Choroid plexus epithelial cell (primary cell): ENCODE data around the gene CDC14B.
A peak's percentile ranks its signal among the peaks of the same experiment; 100 is the strongest.

Experiments
- DNase-seq: peaks from one replicate; pipeline ENCODE4 v3.0.0-alpha.2; 2010; ENCODE audit warnings: low read depth
- H3K4me3 ChIP-seq: 2 replicates; pipeline ENCODE4 v1.5.1; 2011; ENCODE audit warnings: low read depth, mild to moderate bottlenecking, control low read depth, low read length, moderate library complexity
- CTCF ChIP-seq: conservative IDR thresholded peaks from 2 replicates; pipeline ENCODE4 v1.5.1; 2011; ENCODE audit warnings: low read depth, mild to moderate bottlenecking, control low read depth, inconsistent platforms, low read length, moderate library complexity

The CDC14B gene

DNA sequence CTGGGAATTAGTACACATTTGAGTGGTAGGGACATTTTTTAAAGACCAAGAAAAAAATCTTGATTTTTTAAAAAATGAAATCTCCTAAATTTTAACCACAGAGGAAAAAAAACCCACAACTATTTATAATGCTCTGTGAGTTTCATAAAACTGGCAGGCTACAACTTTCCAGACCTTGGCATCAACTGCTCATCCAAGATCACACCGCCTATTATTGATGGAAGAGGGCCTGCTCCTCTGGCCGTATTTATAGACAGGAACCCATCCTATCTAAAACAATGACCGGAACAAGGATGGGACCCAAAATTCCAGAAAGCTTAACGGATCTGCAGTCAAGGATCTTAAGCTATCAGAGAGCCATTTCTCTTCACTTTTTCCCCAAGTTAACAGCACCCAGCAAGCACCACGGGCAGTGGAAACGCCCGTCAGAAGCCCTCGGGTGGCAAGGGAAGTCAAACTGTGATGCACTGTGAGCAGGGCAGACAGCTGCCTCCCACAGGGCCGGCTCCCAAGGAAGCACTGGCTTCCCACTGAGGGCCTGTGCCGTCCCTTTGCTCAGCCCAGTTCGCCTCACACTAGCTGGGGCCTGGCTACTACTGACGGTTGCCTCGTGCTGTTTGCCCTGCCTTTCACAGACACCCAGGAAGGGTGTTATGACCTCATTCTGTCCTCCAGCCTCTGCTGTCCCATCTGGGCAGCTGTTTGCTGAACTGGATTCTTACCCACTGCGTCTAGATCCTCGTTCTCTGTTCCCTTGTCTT, 62.8 kb downstream of the CDC14B start:
- no peak overlapping the region for H3K4me3 ChIP-seq
- TF ChIP-seq CTCF = no peak
- peak; percentile 11 for DNase-seq

- TF ChIP-seq CTCF = no peak
- H3K4me3 ChIP-seq = no peak overlapping the region
- peak; percentile 13 for DNase-seq
Measured at GRCh38 chr9:96555567-96556386, 63.9 kb downstream of the CDC14B start.

DNA sequence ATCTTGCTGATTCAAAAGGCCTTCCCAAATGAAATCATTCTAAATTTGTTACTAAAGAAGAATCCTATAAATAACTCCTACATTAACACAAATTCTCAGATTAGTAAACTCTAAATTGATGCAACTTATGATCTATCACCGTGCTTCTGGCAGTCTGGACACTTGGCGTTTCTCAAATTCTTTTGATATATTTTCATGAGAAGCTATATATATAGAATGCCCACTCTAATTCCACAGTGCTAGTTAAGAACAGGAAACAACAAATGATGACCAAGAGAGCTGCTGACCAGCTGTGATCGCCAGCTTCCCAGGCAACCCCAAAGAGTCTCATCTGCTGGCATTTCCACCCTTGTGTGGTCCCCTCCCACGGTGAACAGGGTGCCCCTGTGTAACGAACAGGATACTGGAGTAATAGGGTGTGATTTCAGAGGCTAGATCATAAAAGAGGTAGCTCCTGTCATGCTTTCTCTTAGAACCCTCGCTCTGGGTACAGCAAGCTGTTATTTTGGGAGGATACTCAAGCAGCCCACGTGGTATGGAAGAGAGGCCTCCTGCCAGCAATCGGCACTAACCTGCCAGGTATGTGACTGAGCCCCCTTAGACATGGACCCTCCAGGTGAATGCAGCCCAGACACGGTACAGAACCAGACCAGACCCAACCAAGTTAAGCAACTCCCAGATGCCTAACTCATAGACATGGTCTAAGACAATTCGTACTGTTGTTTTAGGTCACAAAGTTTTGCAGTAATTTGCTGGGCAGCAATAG, 64.7 kb downstream of the CDC14B start:
- no peak for TF ChIP-seq CTCF
- DNase-seq = peak; percentile 49

GRCh38 chr9:96554326-96554725, 65.3 kb downstream of the CDC14B start:
- DNase-seq = peak; percentile 38
- no peak for TF ChIP-seq CTCF
- no peak overlapping the region for H3K4me3 ChIP-seq

More for the DNA sequence above, 64.7 kb downstream of the CDC14B start:
- H3K4me3 ChIP-seq = no peak overlapping the region

- H3K4me3 ChIP-seq = no peak overlapping the region
- DNase-seq = peak; percentile 74
- TF ChIP-seq CTCF = no peak
Measured at GRCh38 chr9:96553070-96553469, 66.6 kb downstream of the CDC14B start.

DNA sequence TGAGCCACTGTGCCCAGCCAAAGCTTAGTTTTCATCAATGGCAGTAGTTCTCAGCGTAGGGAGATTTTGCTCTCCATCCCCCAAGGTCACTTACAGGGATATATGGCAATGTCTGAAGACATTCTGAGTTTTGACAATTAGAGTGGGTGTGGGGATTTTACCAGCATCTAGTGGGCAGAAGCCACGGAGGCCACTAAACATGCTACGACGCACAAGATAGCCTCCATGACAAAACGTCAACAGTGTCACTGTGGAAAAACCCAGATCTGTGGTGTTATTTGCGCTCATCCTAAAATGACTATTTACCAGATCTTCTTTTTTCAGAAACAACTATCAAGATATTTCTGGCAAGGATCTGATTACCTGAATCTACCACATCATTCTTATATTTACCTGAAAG, 68.2 kb downstream of the CDC14B start:
- no peak overlapping the region for H3K4me3 ChIP-seq
- TF ChIP-seq CTCF = no peak
- no peak for DNase-seq
